PC-9 (cell line): ENCODE measurements around the gene BUD31. TPM values are rescaled to one million over a fixed set of nuclear protein-coding genes. Genes with fewer than 3 reads are reported as not detected.

ENCODE experiments used
- BruUV-seq: library from RNA; stranded (reverse); fragments of 400-500 nt; replicated peaks from 2 replicates; lab custom pipeline; 2021; lab: Mats Ljungman, UMichigan
- CTCF ChIA-PET: fragments of 300-600 bp; sonication (Branson Sonifier 250); formaldehyde crosslinking; loops from one replicate; lab custom pipeline; 2022; ENCODE audit warnings: antibody characterized with exemption; lab: Charles Lee
- POLR2A ChIA-PET: fragments of 300-600 bp; sonication (Branson Sonifier 250); formaldehyde crosslinking; loops from one replicate; lab custom pipeline; 2022; ENCODE audit warnings: antibody characterized with exemption; ENCODE audit not compliant: unreplicated experiment; lab: Charles Lee
- DNase-seq, 2 experiments: peaks; one replicate each; pipeline versions ENCODE4 v3.0.0 to v3.0.0-alpha.2; 2015 to 2022; ENCODE audit warnings: mixed read lengths in 1 of 2
- H2AFZ ChIP-seq: fragments of 200-600 bp; sonication (generic); 2 replicates; pipeline ENCODE4 v1.8.1; 2017; ENCODE audit warnings: antibody characterized with exemption
- H3F3A ChIP-seq: fragments of 200-600 bp; sonication (generic); 2 replicates; pipeline ENCODE4 v1.8.1; 2017; ENCODE audit warnings: antibody characterized with exemption, mild to moderate bottlenecking, low read depth; ENCODE audit not compliant: insufficient read depth
- H3K27ac ChIP-seq: fragments of 200-600 bp; sonication (generic); 2 replicates; pipeline ENCODE4 v1.6.1; 2016; ENCODE audit warnings: mixed run types
- H3K27me3 ChIP-seq: fragments of 200-600 bp; sonication (generic); 2 replicates; pipeline ENCODE4 v1.6.1; 2016; ENCODE audit warnings: low read depth, mixed run types; ENCODE audit not compliant: insufficient read depth
- H3K36me3 ChIP-seq: fragments of 200-600 bp; sonication (generic); 2 replicates; pipeline ENCODE4 v1.6.1; 2016; ENCODE audit warnings: low read depth, mixed run types
- H3K4me1 ChIP-seq: fragments of 200-600 bp; sonication (generic); replicated peaks from 2 replicates; pipeline ENCODE4 v1.6.1; 2016; ENCODE audit warnings: mixed run types; ENCODE audit not compliant: insufficient read depth
- H3K4me2 ChIP-seq: fragments of 200-600 bp; sonication (generic); 2 replicates; pipeline ENCODE4 v1.6.1; 2017; ENCODE audit warnings: mixed run types
- H3K4me3 ChIP-seq: fragments of 200-600 bp; sonication (generic); 2 replicates; pipeline ENCODE4 v1.6.1; 2016; ENCODE audit warnings: mixed run types
- H3K79me2 ChIP-seq: fragments of 200-600 bp; sonication (generic); 2 replicates; pipeline ENCODE4 v1.6.1; 2017; ENCODE audit warnings: low read depth, mixed run types
- H3K9me2 ChIP-seq: fragments of 200-600 bp; sonication (generic); 2 replicates; pipeline ENCODE4 v1.8.1; 2017; ENCODE audit warnings: mild to moderate bottlenecking; ENCODE audit not compliant: insufficient read depth
- H3K9me3 ChIP-seq: fragments of 200-600 bp; sonication (generic); 2 replicates; pipeline ENCODE4 v1.8.1; 2016; ENCODE audit warnings: low read depth; ENCODE audit not compliant: insufficient read depth
- H4K20me1 ChIP-seq: fragments of 200-600 bp; sonication (generic); 2 replicates; pipeline ENCODE4 v1.8.1; 2017; ENCODE audit not compliant: insufficient read depth
- CTCF ChIP-seq: fragments of 200-600 bp; sonication (generic); conservative IDR thresholded peaks from 2 replicates; pipeline ENCODE4 v1.6.1; 2017; ENCODE audit warnings: mixed run types, antibody characterized with exemption, mild to moderate bottlenecking, moderate library complexity
- EZH2 ChIP-seq: fragments of 200-600 bp; sonication (generic); IDR thresholded peaks from 2 replicates; pipeline ENCODE4 v1.8.0; 2017; ENCODE audit warnings: antibody characterized with exemption, low read depth
- intact Hi-C: fragments of 100-400 bp; cut with micrococcal nuclease; formaldehyde crosslinking; loops from one replicate; pipeline ENCODE4 v1.10.0; 2022; ENCODE audit not compliant: unreplicated experiment
- total RNA-seq: library from RNA; stranded (reverse); gene quantifications from 2 replicates; pipeline ENCODE4 v1.2.3, GENCODE V29; 2021

The BUD31 gene
- total RNA-seq, 1 experiment from 2014 or later: 167 TPM

DNA sequence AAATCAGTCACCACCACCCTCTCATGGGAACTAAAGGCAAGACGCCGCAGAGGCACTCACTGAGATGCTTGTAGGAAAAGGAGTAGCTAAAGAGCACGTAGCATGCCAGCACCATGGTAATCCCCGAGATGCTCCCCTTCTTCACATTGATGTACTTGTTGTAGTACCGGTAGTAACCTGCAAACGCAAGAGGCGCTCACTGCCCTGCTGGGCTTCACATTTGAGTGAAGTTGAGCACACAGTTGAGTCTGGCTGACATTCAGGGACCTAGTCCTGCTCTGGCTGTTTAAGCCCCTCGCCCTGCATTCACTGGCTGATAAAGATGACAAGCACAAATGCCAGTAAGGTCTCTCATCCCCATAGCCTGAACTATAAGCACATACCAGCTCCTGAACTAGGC is 50.3 kb downstream of the BUD31 start:
- POLR2A ChIA-PET: no interaction called here
- intact Hi-C loops: no loop called here
- Histone ChIP-seq H3K79me2 (peaks cover 54% of the 10 kb centered on the region), H3K9me3 (no peaks in the 10 kb centered on the region), H2AFZ (no peak overlapping the region), H3K36me3 (peaks cover 27% of the 10 kb centered on the region; the same call in 1 of the 2 replicates), H3F3A (peaks cover 27% of the 10 kb centered on the region; the same call in 1 of the 2 replicates), H4K20me1 (peaks cover 43% of the 10 kb centered on the region), H3K4me3 (no peak overlapping the region), H3K27ac (no peak overlapping the region), H3K9me2 (no peaks in the 10 kb centered on the region), H3K27me3 (no peaks in the 10 kb centered on the region), H3K4me2 (no peak overlapping the region), H3K4me1 (no peaks in the 10 kb centered on the region)
- BruUV-seq: TSS peak; percentile 11
- CTCF ChIA-PET: no interaction called here
- no peak for DNase-seq
- peak; percentile 59 for TF ChIP-seq CTCF
- no peak for TF ChIP-seq EZH2

DNA sequence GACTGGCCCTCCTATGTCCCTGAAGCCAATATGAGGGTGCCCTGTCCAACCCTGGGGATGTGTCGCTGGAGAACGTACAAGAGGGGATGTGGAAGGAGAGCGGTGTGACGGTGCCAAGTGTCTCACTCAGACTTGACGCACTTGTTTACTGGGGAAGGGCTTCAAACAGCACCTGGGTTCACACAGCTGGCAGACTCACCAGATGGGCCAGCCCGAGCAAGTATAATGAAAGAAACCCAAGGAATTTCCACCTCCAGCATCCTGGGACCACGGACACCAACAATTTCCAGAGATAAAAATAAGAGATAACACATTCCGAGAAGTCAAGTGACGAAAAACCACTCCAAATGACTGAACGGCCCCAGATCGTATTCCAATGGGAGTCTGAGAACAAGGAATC is 51.9 kb downstream of the BUD31 start:
- CTCF ChIA-PET: no interaction called here
- BruUV-seq: no TSS peak

GRCh38 chr7:99461221-99461620 is 52.5 kb downstream of the BUD31 start:
- H4K20me1 ChIP-seq: peaks cover 43% of the 10 kb centered on the region
- peaks cover 23% of the 10 kb centered on the region; the same call in 1 of the 2 replicates for H3K36me3 ChIP-seq
- H3F3A ChIP-seq: peaks cover 27% of the 10 kb centered on the region; the same call in 1 of the 2 replicates
- no peak for DNase-seq
- H3K9me2 ChIP-seq: no peaks in the 10 kb centered on the region
- no TSS peak for BruUV-seq
- no peak overlapping the region for H3K4me2 ChIP-seq
- intact Hi-C loops: no loop called here
- TF ChIP-seq CTCF (no peak), EZH2 (no peak)
- no peak overlapping the region for H2AFZ ChIP-seq
- ChIA-PET CTCF (no interaction called here), POLR2A (no interaction called here)
- no peaks in the 10 kb centered on the region for H3K27me3 ChIP-seq
- no peak overlapping the region for H3K4me3 ChIP-seq
- peaks cover 8% of the 10 kb centered on the region for H3K4me1 ChIP-seq
- no peaks in the 10 kb centered on the region for H3K9me3 ChIP-seq
- no peak overlapping the region for H3K27ac ChIP-seq
- peaks cover 75% of the 10 kb centered on the region for H3K79me2 ChIP-seq

More for the DNA sequence above, 51.9 kb downstream of the BUD31 start:
- no peaks in the 10 kb centered on the region for H3K9me3 ChIP-seq
- no peak overlapping the region for H3K4me2 ChIP-seq
- peaks cover 23% of the 10 kb centered on the region; the same call in 1 of the 2 replicates for H3K36me3 ChIP-seq
- TF ChIP-seq CTCF (no peak), EZH2 (no peak)
- no peak for DNase-seq
- no peak overlapping the region for H3K27ac ChIP-seq
- no peaks in the 10 kb centered on the region for H3K27me3 ChIP-seq
- H3F3A ChIP-seq: peaks cover 27% of the 10 kb centered on the region; the same call in 1 of the 2 replicates
- H4K20me1 ChIP-seq: peaks cover 43% of the 10 kb centered on the region
- POLR2A ChIA-PET: no interaction called here
- intact Hi-C loops: no loop called here
- no peaks in the 10 kb centered on the region for H3K9me2 ChIP-seq
- H3K4me1 ChIP-seq: peaks cover 8% of the 10 kb centered on the region
- H3K4me3 ChIP-seq: no peak overlapping the region
- peaks cover 69% of the 10 kb centered on the region for H3K79me2 ChIP-seq
- H2AFZ ChIP-seq: no peak overlapping the region
